GM19455 (cell line): Measurements from ENCODE around the gene FAM193B.

ENCODE experiments used
- ATAC-seq: cut with Tn5 transposase; IDR thresholded peaks from one replicate; pipeline ENCODE4 v1.9.1; 2021; ENCODE audit not compliant: unreplicated experiment

Gene FAM193B

GRCh38 chr5:177554474-177555111 is at the start of gene FAM193B:
TSS of gene FAM193B (minus strand) at chr5:177554563. CDS start at chr5:177554458, 105 bp downstream.
- peak; percentile 88 for ATAC-seq

GRCh38 chr5:177604116-177604521 is 49.8 kb upstream of the FAM193B start:
- ATAC-seq, result no peak

DNA sequence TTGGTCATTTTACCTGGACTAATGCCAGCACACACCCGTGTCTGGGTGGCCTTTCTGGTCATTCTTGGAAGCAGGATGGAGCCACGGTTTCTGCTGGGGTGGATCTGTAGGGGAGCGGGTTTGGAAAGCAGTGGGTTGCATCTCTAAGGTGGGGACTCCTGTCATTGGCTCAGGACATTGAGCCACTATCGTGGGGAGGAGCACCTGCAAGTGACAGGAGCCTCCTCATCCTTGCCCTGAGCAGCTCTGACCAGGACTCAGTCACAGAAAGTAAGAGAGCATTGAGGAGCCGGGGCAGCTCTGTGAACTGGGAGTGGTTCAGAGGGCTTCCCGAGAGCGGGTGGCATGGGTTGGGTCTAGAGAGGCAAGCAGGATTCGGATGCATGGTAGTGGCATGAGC is 49.3 kb upstream of the FAM193B start:
- ATAC-seq, result no peak

- no peak for ATAC-seq
Observed at GRCh38 chr5:177602458-177602830, 48.1 kb upstream of the FAM193B start.

- no peak for ATAC-seq
Observed at GRCh38 chr5:177601577-177602457, 47.5 kb upstream of the FAM193B start.

DNA sequence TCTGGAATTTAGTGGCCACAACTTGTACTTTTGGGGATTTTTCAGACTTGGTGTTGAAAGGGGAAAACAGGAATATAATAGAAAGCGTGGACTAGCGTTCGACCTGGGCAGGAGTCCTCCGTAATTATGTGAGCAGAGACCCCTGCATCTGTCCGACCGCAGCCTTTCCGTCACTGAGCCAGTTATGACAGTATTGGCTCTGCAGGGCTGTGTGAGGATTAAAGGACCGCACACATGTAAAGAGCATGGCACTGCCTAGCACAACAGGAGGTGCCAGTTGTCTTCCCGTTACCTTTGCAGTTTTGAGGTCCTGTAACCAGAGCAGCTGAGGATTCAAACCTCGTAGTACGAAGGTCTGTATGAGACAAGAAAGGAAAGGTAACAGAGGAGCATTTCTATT is 46.8 kb upstream of the FAM193B start:
- no peak for ATAC-seq

DNA sequence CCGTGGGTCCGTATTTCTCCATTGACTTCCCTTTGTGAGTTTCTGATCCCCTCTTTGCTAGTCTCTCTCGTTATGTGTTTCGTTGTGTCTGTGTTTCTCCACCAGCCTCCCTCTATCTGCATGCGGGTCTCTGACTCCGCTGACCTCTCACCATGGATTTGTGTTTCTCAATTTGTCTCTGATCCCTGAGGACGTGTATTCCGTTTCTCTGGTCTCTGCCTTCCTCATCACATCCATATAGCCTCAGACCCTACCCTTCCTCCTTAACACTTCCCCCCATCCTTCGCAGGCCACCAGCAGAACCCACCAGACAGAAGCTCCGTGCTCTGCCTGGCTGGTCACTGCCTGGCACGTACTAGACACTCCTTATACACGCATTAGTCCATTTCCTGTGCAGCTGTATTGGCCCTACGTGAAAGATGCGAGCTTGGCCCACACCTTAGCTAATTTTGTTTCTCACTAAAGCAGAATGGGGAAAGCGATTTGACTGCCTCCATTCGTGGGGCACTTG is 46.2 kb upstream of the FAM193B start:
- ATAC-seq, result no peak

GRCh38 chr5:177599731-177600507 is 45.6 kb upstream of the FAM193B start, which contains the start of gene B4GALT7:
TSS of gene B4GALT7 (plus strand) at chr5:177600132. CDS start at chr5:177600211, 79 bp downstream.
- peak; percentile 86 for ATAC-seq

DNA sequence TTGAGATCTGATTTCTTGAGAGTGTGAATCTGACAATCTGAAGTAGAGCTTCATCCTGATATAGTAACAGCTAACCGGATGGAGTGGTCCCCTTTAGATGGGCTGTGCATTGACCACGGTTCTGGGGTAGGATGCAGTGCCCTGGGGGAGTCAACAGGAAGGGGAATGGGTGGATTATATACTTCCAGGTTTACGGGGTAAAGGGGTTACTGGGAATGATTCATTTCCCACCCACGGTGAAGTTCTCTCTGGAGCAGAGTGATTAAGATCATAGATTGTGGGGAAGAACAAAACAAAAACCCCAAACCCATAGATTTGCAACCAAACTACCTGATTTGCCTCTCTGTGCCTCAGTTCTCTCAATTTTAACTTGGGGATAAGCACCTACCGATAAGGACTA is 44.1 kb upstream of the FAM193B start:
- ATAC-seq, result no peak

GRCh38 chr5:177596775-177597238 is 42.4 kb upstream of the FAM193B start:
- no peak for ATAC-seq

- no peak for ATAC-seq
Observed at GRCh38 chr5:177595991-177596774, 41.8 kb upstream of the FAM193B start.

- no peak for ATAC-seq
Observed at GRCh38 chr5:177595026-177595585, 40.7 kb upstream of the FAM193B start.

GRCh38 chr5:177594071-177594470 is 39.7 kb upstream of the FAM193B start:
- ATAC-seq, result no peak

- no peak for ATAC-seq
Observed at GRCh38 chr5:177593511-177593910, 39.1 kb upstream of the FAM193B start.

GRCh38 chr5:177592905-177593304 is 38.5 kb upstream of the FAM193B start:
- ATAC-seq, result no peak

DNA sequence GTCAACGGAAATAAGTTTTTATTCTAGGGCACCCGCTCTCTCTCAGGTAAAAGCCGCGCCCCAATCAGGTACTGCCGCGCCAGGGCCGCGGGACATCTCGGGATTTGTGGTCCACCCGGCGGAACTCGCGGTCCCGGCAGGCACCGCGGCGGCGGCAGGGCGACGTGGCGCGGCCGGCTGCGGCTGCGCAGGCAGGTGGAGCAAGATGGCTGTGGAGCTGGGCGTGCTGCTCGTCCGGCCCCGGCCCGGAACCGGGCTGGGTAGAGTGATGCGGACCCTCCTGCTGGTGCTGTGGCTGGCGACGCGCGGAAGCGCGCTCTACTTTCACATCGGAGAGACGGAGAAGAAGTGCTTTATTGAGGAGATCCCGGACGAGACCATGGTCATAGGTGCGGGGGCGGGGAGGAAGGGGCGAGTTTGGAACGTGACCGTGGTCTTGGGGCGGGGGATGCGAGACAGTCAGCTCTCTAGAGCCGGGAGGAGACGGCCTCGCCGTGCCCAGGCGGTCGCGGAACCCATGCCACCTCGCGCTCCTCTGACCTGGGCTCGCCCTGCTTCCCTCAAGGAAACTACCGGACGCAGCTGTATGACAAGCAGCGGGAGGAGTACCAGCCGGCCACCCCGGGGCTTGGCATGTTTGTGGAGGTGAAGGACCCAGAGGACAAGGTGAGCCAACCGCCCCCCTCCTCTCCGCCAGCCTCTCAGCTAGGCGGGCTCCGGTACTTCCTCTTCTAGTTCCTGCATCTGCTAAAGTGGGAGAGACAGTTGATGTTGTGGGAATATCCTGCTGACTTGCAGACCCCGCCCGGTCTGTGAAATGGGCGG is 37.9 kb upstream of the FAM193B start, which contains the start of gene TMED9:
TSS of gene TMED9 (plus strand) at position 194 of the 825 bp plus-strand sequence. CDS start at position 206, 12 bp downstream.
- peak; percentile 90 for ATAC-seq

GRCh38 chr5:177591690-177592009 is 37.3 kb upstream of the FAM193B start:
- ATAC-seq, result no peak

DNA sequence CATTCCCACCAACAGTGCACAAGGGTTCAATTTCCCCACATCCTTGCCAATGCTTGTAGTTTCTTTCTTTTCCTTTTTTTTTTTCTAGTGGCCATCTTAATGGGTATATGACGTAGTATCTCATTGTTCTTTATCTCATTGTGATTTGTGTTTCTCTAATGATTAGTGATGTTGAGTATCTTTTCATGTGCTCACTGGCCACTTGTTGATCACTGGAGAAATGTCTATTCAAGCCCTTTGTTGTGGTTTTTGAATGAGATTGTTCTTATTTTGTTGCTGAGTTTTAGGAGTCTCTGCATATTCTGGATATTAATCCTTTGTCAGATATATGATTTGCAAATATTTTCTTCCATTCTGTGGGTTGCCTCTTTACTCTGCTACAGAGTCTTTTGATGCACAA is 36.0 kb upstream of the FAM193B start:
- no peak for ATAC-seq

- ATAC-seq, result no peak
Observed at GRCh38 chr5:177588413-177588909, 34.1 kb upstream of the FAM193B start.
